Ishikawa (cell line): ENCODE data around the gene HARS1.

Experiments
- CEBPB ChIP-seq: IDR thresholded peaks from 2 replicates; pipeline ENCODE4 v1.6.1; 2012
- CREB1 ChIP-seq: IDR thresholded peaks from 2 replicates; pipeline ENCODE4 v1.6.1; 2012; ENCODE audit warnings: low read depth
- EGR1 ChIP-seq: IDR thresholded peaks from 2 replicates; pipeline ENCODE4 v1.6.1; 2012
- EP300 ChIP-seq: IDR thresholded peaks from 2 replicates; pipeline ENCODE4 v1.6.1; 2012; ENCODE audit warnings: borderline replicate concordance
- FOXM1 ChIP-seq: IDR thresholded peaks from 2 replicates; pipeline ENCODE4 v1.6.1; 2012; ENCODE audit warnings: low read depth, borderline replicate concordance
- MAX ChIP-seq: IDR thresholded peaks from 2 replicates; pipeline ENCODE4 v1.6.1; 2012
- NFIC ChIP-seq: IDR thresholded peaks from 2 replicates; pipeline ENCODE4 v1.6.1; 2012
- RAD21 ChIP-seq: IDR thresholded peaks from 2 replicates; pipeline ENCODE4 v1.6.1; 2012; ENCODE audit warnings: low read depth
- REST ChIP-seq: IDR thresholded peaks from 2 replicates; pipeline ENCODE4 v1.6.1; 2012; ENCODE audit warnings: low read depth, mild to moderate bottlenecking
- TAF1 ChIP-seq: IDR thresholded peaks from 2 replicates; pipeline ENCODE4 v1.6.1; 2012; ENCODE audit warnings: low read depth, mild to moderate bottlenecking
- TCF12 ChIP-seq: IDR thresholded peaks from 2 replicates; pipeline ENCODE4 v1.6.1; 2012; ENCODE audit warnings: low read depth
- TEAD4 ChIP-seq: IDR thresholded peaks from 2 replicates; pipeline ENCODE4 v1.6.1; 2012
- YY1 ChIP-seq: IDR thresholded peaks from 2 replicates; pipeline ENCODE4 v1.6.1; 2012; ENCODE audit warnings: low read depth
- ZBTB7A ChIP-seq: IDR thresholded peaks from 2 replicates; pipeline ENCODE4 v1.6.1; 2012; ENCODE audit warnings: low read depth
- TF ChIP-seq, protein P1 (sequence below): IDR thresholded peaks from 2 replicates; pipeline ENCODE4 v1.6.1; 2012

Gene HARS1

GRCh38 chr5:140642718-140643117 lies 48.5 kb downstream of the HARS1 start:
- TF ChIP-seq TEAD4 (no peak), YY1 (no peak), REST (no peak), TCF12 (no peak), CEBPB (no peak), NFIC (no peak), RAD21 (no peak), FOXM1 (no peak)

DNA sequence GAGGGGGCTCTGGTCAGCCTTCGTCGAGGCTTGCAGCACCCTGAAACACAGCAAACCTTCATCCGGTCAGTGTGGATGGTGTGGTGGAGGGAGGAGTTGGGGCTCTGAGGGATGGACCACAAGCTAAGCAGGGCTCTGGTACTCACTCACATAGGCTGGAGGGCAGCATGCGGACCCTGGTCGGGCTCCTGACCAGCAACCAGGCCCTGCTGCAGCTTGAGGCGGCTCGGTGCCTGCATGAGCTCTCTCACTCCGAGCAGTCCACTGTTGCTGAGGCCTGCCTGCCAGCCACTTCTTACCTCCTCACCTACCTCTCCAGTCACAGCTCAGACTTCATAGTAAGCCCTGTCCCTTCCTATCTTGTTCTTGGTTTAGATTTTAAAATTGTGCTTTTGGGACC lies 49.5 kb downstream of the HARS1 start:
- TF ChIP-seq EP300: no peak
- TF ChIP-seq REST: no peak
- no peak for TF ChIP-seq EGR1
- TF ChIP-seq RAD21: no peak
- no peak for TF ChIP-seq CREB1
- no peak for TF ChIP-seq TAF1
- TF ChIP-seq MAX: no peak
- TF ChIP-seq FOXM1: no peak
- no peak for TF ChIP-seq NFIC
- no peak for TF ChIP-seq ZBTB7A
- TF ChIP-seq TCF12: no peak
- TF ChIP-seq, protein P1, sequence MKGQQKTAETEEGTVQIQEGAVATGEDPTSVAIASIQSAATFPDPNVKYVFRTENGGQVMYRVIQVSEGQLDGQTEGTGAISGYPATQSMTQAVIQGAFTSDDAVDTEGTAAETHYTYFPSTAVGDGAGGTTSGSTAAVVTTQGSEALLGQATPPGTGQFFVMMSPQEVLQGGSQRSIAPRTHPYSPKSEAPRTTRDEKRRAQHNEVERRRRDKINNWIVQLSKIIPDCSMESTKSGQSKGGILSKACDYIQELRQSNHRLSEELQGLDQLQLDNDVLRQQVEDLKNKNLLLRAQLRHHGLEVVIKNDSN: no peak
- no peak for TF ChIP-seq TEAD4
- no peak for TF ChIP-seq YY1
- no peak for TF ChIP-seq CEBPB

DNA sequence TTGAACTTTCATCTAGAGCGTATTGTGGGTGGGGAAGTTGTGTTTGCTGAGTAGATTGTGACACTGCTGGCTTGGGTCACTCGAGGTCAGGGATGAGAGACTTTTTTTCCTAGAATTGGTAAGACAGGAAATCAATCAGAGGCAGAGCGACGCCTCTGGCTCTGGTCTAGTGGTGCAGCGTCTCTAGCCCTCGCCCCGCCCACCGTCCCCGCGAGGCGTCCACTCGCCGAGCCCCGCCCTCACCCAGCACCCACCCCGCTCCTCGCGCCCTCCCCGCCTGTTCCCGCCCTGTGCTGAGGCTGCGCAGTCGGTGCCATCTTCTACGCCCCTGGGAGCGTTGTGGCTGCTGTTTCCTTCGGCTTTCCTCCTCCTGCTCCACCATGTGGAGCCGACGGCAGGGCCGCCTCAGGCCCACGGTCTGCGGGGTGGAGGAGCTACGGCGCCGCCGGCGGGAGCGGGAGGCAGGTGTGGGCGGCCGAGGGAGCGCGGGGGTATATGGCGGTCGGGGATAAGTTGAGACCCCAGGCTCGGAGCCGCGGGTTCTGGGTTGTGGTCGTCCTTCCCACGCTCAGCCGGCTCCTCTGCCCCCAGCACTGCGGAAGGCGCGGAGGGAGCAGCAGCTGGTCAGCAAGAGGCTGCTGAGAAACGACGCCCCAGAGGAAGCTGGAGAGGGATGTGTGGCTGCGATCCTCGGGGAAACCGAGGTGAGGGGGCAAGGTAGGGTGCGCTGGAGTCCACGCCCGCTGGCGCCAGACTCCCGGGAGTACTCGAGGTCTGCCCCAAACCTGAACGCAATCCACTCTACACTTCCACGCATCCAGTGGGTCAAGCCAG lies 51.8 kb downstream of the HARS1 start, which contains the start of gene TMCO6:
Gene TMCO6, plus strand, starts transcription at position 304 of the 834 bp plus-strand sequence. Its CDS starts 77 bp downstream, at position 381.
- TF ChIP-seq EP300: no peak; the same call in 1 of the 2 replicates
- peak; percentile 73 for TF ChIP-seq TAF1
- TF ChIP-seq YY1: peak; percentile 50; the same call in 1 of the 2 replicates
- TF ChIP-seq NFIC: no peak
- TF ChIP-seq MAX: peak; percentile 83
- peak; percentile 59 for TF ChIP-seq RAD21
- no peak for TF ChIP-seq FOXM1
- peak; percentile 62; the same call in 1 of the 2 replicates for TF ChIP-seq ZBTB7A
- TF ChIP-seq, protein P1: no peak
- TF ChIP-seq TCF12: no peak
- TF ChIP-seq REST: no peak
- TF ChIP-seq CEBPB: 0 out of 2 replicates have a peak, but pooled peaks have one; percentile 36

DNA sequence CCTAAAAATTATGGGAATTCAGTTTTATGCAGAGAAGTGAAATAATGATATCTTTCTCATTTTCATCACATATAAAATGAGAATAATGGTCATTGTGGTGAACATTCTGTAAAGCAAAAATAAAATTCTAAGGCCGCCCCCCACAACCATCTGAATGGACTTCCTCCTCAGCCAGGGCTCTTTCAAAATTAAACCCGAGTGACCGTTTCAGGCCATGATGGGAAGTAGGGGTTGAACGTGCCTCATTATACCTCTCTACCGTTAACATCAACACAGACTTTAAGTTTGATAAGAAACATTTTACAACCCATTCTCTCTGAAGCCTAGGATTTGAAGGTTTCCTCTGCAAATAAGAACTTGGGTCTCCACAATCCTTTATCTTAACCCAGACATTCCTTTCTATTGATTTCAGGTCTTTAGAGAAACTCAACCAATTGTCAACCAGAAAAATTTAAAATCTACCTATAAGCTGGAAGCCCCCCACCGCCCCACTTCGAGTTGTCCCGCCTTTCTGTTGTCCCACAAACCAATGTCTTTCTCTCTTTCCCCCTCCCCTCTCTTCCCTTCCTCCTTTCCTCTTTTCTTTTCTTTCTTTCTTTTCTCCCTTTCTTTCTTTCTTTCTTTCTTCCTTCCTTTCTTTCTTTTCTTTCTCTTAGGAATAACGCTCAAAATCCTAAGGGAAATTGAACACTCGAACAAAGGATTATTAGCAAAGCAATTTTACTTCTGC lies 53.6 kb downstream of the HARS1 start:
- TF ChIP-seq REST (no peak), YY1 (no peak)
